OCI-LY1 (cell line): ENCODE measurements around the gene MIF4GD.

ENCODE experiments used
- EZH2 ChIP-seq: fragments of 200-600 bp; sonication (generic), shearing (Covaris generic); IDR thresholded peaks from 2 replicates; pipeline ENCODE4 v1.8.0; 2017; ENCODE audit warnings: borderline replicate concordance, mixed run types, mild to moderate bottlenecking, antibody characterized with exemption, low read length, moderate library complexity, mixed read lengths
- TF ChIP-seq, protein P1 (sequence below): fragments of 200-600 bp; sonication (generic), shearing (Covaris generic); IDR thresholded peaks from 2 replicates; pipeline ENCODE4 v1.5.1; 2017; ENCODE audit warnings: mild to moderate bottlenecking, antibody characterized with exemption, low read length, moderate library complexity, mixed read lengths

GRCh38 chr17:75261336-75262111 is 9.5 kb downstream of the MIF4GD start, which contains the start of the genes GGA3 and MRPS7:
- TF ChIP-seq, protein P1, sequence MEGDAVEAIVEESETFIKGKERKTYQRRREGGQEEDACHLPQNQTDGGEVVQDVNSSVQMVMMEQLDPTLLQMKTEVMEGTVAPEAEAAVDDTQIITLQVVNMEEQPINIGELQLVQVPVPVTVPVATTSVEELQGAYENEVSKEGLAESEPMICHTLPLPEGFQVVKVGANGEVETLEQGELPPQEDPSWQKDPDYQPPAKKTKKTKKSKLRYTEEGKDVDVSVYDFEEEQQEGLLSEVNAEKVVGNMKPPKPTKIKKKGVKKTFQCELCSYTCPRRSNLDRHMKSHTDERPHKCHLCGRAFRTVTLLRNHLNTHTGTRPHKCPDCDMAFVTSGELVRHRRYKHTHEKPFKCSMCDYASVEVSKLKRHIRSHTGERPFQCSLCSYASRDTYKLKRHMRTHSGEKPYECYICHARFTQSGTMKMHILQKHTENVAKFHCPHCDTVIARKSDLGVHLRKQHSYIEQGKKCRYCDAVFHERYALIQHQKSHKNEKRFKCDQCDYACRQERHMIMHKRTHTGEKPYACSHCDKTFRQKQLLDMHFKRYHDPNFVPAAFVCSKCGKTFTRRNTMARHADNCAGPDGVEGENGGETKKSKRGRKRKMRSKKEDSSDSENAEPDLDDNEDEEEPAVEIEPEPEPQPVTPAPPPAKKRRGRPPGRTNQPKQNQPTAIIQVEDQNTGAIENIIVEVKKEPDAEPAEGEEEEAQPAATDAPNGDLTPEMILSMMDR: no peak
- TF ChIP-seq EZH2: no peak
